HG03354 (cell line): Measurements from ENCODE around the gene NKAIN2.
"Not testable (repeated sequence)": the region's sequence is repeated elsewhere in the genome, so short reads cannot be mapped to it uniquely, and the experiment has no call there.

Source experiments
- ATAC-seq: cut with Tn5 transposase; IDR thresholded peaks from one replicate; pipeline ENCODE4 v1.9.1; 2021; ENCODE audit warnings: mild to moderate bottlenecking; ENCODE audit not compliant: unreplicated experiment, poor library complexity, severe bottlenecking

Gene NKAIN2

DNA sequence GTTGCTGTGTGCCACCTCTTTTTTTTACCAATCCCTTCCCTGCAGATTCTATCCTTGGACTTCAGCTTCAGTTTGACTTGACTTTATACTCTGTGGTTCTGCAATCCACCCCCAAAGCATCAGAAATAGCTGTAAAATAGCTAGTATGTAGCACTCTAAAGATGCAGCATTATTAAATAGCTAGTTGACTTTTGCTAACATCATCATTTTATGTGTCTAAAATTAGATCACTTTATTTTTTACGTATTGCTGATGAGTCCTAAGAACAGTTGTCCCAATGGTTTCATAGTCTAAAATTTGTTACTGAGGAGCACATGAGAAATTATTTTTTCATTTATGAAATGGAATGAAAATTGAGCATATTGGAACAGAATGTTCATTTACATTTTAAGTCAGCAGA is 138.2 kb downstream of the NKAIN2 start:
- ATAC-seq = no peak

DNA sequence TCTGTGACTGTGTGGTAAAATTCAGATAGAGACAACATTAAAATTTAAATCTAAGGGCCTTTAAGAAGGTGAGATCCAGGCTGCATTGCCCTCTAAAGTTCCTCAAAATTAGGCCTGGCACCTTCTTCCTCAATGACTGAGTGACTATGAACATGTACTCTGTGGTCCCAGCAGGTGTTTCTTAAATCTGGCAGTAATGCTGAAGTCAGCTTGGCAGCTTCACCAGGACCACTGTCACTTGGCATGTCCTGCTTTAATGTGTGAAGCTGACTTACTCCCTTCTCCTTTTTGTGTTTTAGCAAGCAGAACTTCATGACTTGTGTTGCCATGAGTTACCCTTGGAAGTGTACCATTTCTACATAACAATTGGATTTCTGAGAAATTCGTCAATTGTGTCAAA is 141.7 kb downstream of the NKAIN2 start:
- ATAC-seq = no peak

DNA sequence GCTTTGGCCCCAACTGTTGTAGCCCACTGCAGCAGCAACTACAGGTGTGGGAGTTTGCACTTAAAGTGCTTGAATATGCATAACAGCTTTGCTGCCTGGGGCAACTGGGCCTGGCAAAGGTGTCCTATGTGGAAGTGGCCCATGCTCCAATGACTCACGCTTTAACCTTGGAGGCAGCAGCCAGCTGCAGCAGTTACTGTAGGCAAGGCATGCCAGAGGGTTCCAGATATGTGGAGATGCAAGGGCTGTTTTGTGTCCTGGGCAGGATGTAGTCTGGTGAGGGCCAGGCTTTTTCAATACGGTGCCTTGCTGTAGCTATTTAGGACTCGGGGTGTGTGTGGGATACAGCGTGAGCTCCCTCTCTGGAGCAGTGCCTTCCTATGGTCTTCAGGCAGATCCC is 150.3 kb downstream of the NKAIN2 start:
- ATAC-seq = no peak

DNA sequence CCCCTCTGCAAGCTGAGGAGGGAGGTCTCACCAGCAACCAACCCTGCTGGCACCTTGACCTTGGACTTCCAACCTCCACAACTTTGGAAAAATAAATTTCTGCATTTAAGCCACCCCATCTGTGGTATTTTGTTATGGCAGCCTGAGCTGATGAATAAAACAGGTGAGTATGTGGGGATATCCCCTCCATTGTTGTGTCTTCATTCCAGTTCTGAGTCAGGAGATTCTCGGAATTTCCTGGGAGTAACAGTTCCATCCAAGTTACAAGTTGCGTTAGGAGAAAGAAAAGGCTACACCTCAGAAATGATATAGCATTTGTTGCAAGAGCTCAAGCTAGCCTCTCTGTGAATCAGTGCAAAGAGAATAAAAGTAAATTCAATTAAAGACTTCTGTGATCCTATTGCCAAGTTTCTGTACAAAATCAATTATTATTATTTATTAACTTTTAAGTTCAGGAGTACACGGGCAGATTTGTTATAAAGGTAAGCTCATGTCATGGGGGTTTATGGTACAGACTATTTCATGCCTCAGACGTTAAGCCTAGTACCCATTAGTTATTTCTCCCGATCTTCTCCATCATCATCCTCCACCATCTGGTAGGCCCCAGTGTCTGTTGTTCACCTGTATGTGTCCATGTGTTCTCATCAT is 153.0 kb downstream of the NKAIN2 start:
- no peak for ATAC-seq

DNA sequence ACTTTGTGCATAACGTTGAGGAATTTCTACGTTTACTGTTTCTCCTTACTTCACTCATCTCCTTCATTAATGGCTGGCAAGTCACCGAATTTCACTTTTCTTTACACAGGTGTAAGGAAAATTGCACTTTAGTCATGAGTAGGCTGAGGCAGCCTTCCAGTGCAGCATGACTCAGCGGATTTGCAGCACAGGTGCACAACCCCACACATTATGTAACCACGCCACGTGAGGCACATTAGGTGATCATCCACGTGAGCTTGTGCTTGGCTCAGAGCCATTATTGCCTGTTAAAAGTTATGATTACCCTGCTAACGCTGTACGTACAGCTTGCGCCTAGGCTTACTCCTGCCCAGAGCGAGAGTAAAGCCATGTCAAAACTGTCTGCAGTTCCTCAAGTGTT is 158.8 kb downstream of the NKAIN2 start:
- ATAC-seq = no peak

DNA sequence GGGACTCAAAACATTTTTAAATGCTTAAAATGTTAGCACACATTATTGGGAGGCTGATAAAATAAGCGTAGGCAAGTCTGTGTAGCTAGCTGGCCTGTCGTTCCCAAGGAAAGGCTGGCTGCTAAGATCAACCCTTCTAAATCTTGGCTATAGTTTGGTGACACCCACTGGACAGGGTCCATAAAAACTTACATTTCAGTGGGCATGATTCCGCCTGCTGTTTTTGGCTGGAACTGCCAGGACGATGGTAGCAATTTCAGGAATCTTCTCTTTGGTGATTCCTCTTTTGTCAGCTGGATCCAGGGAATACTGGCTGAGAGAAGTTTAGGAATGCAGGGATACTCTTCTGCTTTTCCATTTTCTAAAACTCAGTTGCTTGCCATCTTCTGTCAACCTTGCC is 162.2 kb downstream of the NKAIN2 start:
- ATAC-seq = no peak

DNA sequence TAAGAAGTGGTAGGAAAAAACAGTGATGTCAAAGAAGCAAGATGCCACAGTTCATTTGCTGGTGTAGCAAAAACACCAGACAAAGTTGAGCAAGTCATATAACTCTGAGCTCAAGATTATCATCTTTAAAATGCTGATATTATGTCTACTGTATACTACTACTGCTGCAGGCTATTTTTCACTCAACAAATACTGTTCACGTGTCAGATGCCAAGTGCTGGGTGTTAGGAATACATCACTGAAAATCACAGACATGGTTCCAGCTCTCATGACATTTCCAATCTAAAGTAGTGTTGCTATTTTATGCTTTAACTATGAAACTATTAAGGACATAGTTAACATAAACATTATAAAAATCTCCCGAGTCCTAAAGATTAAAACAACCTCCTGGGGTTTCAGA is 163.0 kb downstream of the NKAIN2 start:
- no peak for ATAC-seq

DNA sequence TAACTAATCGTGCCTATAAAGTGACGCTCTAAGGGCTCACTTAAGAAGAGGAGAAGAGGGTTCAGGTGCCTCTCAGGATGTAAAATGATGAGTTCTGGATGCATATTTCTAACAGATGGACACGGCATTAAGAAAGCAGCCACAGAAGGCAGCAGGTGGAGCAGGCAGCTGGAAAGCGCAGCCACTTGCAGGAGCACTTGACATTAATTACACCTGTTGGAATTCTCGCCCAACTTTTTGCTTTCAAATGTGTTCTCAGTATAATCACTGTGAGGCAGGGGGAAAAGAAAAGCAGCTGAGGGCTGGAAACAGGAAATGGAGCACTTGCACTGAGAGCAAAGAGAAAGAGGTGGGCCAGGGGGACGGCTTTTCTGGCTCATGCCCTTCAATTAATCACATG is 164.2 kb downstream of the NKAIN2 start:
- ATAC-seq = no peak

DNA sequence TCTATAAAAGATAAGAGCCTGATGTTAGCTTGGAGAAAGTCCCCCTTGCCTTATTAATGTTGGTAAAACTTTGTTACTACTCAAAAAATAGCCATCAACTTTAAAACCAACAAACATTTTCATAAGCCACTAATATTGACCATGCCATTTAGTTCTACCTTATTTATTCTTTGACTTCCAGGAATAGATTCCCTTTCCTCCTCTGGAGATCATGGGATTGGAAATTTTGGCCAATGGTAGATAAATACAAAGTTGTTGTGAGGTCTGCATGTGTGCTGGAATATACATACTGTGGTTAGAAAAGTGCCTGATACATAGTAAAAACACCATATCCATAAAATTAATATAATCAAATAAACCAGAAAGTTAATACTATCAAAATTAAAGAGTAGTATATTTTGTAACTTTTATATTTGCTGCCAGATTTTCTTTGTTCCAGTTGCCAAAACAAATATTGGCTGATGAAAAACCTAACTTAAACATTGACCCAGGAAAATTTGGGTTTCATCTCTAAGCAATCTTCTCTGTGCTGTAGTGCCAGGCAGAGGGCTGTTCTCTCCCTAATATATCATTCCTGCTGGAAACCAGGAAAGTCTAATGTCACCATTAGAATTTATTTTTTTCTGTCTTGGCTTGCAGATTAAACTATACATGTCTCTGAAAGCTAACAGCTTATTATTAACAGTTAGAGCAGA is 169.1 kb downstream of the NKAIN2 start:
- no peak for ATAC-seq

DNA sequence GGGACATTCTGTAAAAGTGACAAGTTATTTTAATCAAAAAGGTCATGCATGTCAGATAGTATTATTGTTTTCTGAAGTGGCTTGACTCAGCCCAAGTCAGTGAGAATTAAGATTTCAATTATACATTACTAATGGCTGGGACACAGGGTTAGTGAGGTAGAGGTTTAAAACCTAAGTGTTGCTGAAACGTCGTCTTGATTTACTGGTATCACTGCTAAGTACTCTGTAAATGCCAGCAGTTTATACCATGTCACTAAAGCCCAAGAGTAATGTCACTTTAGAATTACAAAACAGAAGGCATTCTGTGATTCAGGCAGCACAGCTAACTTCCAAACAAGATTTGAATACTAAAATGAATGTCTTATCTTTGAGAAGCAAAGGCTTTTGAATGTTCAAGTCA is 176.6 kb downstream of the NKAIN2 start:
- no peak for ATAC-seq

DNA sequence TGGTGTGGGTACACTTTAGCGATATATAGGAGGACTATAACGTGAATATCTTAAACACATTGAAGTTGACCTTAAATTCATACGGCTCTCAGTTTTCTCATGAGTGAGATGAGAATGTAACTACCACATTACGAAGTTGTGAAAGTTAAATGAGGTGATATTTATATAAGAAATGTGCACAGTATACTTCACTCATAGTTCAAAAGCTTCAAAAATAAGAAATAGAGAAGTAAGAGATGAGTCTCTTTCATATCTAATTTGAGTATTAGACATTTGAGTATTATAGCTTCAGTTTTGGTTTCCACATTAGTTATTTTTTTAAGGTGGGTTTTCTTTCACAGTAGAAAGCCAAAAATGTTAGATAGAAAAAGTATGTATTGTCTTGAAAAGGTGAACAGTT is 183.3 kb downstream of the NKAIN2 start:
- ATAC-seq = no peak

DNA sequence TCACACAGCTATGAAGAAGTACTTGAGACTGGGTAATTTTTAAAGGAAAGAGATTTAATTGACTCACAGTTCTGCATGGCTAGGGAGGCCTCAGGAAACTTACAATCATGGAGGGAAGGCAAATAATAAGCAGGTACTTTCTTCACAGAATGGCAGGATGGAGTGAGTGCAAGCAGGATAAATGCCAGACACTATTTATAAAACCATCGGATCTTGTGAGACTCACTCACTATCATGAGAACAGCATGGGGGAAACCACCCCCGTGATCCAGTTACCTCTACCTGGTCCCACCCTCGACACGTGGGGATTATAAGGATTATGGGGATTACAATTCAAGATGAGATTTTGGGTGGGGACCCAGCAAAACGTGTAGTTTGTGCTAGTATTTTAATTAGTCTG is 186.3 kb downstream of the NKAIN2 start:
- ATAC-seq = not testable (repeated sequence)

DNA sequence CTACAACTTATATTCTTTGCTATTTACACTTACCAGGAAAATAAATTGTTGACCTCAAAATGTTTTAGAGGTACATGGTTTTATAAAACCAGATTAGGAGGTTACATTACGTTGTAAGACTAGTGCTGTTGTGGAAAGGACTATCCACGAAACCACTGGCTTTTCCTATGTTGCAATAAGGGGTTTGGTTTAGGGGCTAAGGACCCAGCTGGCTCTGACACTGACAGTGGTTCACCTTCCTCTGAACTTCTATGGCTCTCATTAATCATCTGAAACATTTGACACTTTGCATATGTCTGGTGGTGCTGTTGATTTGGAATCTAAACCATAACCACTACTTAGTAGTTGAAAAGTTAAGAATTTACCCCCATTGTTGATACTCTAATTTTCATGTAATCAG is 186.7 kb downstream of the NKAIN2 start:
- ATAC-seq = no peak

DNA sequence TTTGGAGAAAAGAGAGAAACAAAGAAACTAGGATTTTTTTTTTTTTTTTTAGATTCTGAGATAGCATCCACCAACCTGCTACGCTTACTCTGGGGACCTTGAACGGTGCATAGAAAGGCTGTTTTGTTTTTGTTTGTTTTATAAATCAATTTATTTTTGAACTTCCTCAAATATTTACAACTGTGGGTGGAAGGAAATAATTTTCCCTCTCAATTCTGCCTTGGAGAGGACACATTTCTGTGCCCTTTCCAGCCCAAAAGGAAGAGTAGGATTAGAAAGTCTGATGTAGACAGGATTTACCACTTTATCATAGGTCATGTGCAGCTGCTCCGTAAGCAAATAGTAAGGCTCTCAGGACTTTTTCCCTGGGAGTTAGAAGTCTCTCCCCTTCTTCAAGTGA is 190.5 kb downstream of the NKAIN2 start:
- no peak for ATAC-seq

DNA sequence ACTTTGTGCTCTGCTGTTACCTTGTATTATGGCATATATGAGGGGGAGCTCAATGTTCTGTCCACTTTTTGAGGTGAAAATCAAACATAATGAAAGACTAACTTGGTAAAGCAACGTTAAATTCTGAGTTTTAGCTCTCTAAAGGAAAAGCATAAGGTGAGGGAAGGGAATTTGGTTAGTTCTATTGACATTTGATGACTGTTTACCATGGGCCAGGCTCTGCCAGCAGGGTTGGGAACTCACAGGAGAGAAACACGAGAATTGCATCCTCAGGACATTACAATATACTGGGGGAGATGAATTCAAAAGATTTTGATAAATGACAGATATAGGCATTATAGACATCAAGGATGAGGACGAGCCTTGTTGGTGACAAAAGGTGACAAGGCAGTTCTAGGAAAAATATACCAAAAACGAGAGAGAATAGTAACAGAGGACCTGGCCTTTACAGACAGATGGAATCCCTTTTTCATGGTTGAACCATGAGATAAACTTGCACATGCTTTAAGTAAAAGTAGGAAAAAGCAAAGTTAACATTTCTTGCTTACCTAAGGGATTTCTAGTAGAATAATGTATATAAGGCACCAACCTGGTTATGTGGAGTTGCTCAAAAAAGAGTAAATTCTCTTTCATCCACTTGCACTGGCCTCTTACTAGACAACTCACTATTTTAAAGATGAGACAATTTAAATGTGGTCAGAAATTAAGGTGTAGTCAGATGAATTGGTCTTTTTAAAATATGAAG is 191.4 kb downstream of the NKAIN2 start:
- no peak for ATAC-seq

DNA sequence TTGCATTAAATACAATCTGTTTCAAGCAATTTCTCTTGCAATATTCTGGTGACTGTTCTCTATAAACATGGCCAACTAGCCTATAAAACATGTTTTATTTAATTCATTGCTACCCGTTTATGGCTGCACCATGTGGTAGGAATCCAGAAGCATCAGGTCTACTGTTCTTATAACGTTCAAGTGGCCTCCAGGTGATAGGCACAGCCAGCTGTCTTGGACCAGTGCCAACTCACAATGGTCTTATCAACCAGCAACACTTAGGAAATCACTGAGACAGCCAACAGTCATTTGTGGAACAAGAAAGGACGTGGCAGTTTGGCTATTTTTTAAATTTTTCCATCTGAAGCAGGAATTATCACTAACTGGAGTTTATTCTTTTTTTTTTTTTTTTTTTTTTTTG is 193.6 kb downstream of the NKAIN2 start:
- no peak for ATAC-seq

DNA sequence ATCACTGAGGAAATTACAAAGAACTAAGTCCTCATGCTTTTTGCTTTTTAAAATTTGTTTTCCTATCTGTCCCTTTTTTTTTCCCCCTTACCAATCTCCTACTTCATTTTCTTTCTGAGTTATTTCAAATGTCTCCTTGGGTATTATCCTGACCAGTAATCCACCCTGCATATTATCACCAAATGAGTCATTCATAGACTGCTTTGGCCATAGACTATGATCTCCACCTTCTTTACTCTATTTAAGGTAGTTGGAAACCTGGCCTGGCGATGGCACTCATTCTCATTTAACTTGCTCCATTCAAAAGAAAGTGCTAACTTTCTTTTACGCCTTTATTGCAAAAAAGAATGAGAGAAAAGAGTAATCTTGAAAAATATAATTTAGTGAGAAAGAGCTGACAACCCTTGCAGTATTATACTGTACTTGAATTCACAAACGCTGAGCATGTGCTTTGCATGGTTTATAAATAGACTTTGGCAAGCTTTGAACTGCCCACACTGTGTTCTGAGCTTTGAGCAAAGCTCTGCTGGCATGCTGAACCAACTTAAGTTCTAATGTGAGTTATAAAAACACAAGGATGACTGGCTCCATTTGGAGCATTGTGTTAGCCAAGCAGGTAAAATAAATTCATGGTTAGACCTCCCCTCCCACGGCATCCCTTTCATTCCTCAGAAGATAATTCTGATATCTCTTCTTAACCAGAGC is 198.9 kb downstream of the NKAIN2 start:
- no peak for ATAC-seq

DNA sequence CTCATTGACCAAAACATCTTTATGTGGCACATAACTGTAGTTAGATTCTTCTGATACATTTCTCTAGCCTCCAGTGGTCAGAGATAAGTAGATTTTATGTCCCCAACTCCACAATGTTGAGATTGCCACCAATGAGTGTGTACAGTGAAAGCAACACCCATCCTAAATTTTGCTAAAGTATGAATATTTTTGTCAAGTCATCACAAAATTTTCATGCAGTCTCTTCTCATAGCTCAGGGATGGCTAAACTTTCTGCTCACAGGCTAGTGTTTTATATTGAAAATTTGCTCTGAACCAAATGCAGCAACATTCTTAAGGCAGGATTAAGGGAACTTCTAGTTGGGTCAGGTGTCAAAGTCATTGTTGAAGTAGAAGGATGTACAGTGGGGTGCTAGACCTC is 203.6 kb downstream of the NKAIN2 start:
- no peak for ATAC-seq

DNA sequence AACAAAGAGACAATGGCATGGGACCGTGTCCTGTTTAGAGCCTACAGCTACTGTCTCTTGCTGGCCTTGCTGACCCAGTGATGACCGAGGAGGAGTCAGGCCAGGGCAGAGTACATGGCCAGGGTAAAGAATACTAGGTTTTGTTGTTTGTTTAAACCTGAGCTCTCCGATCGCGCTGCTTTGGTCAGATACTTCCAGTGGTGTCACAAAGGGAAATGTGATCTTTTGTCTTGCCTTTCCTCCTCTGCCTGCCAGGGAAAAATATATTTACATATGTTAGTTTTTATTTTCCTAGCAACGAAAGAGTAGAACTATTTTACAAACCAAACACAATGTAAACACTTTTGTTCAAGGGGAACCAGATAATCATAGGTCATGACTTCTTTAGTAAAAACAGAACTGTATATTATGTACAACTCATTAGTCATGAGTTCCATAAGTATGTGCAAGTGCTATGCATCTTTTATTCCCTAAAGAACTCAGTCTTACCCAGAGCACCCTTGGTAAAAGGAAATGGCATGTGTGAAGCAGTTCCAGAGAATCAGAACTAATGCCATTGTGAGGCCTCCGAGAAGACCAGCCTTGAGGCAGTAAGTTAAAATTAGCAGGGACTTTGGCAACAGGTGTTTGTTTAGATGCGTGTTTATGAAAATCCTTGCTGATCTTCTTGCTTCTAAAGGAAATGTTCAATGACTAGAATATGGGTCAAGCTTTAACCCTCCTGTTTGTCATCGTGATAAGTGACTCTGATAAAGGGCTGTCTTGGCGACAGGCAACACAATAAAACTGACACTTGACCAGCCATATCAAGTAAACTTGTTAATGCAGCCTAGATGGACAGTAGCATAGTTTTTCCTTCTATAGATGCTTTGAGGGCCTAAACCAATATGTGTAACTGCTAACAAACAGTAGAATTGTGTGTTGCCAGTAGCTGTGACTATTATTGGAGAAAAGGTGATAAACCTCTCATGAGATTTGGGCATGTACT is 204.6 kb downstream of the NKAIN2 start:
- ATAC-seq = no peak
